ENCODE data around the gene AASS.

AASS gene

DNA sequence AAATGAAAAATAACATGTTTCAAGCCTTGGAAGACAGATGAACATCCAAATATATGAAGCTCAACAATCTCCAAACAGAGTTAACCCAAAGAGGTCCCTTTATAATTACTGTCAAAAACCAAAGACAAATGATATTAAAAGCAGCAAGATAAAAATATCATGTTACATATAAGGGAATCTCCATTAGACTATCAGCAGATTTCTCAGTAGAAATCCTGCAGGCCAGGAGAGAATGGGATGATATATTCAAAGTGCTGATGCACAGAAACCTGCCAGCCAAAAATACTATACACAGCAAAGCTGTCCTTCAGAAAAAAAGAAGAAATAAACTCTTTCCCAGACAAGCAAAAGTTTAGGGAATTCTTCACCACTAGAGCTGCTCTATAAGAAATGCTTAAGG is 41.0 kb downstream of the AASS start:
- DNase-seq: no peak

DNA sequence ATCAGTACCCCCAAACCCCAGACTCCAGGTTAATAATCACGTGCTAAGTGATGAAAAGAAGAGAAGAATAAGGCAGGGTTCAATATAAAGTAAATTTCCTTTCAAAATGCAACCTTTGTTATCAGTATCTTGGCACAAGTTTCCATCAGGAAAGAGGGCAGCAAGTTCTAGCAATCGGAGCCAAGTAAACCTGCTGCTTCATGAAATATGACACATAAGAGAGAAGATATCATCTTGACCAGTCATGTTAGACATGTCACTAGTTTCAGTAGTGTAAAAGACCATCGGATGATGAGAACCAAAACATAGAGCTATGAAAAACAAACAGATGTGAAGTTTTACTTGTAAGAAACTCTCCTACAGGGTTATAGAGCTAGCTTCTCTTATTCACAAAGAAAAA is 44.0 kb downstream of the AASS start:
- DNase-seq: no peak

DNA sequence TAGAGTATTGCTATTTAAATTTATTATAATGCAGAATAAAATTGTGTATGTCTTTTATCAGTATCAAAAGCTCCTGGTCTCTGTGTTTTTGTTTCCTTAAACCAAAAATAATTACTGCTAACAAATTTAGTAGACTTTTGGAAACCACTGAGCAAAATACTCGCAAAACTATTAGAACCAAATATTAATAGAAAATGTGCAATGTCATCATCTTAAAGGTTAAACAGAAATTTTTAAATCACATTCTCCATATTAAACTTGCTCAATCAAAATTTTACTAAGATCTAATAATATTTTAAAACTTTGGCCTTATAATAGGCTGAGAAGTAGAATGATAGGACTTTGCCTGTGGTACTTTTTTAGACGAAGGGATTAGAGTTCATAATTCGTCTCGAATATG is 48.4 kb downstream of the AASS start:
- DNase-seq: no peak

DNA sequence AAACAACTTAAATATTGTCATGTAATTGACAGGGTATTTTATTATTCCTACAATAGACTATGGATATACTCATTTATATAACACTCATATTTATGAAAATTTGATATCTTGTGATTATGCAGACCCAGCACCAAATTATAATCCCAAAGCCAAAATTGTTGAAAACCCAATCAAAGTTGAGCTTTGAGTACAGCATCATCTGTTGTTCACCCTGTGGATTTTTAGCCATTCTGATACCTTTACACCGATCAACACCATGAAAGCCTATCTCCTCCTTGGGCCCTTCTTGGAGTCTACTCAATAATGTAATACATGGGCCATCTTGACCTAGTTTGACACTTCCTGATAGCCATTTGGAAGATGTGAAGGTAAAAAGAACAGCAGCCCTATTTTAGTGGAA is 49.5 kb downstream of the AASS start:
- DNase-seq: no peak

DNA sequence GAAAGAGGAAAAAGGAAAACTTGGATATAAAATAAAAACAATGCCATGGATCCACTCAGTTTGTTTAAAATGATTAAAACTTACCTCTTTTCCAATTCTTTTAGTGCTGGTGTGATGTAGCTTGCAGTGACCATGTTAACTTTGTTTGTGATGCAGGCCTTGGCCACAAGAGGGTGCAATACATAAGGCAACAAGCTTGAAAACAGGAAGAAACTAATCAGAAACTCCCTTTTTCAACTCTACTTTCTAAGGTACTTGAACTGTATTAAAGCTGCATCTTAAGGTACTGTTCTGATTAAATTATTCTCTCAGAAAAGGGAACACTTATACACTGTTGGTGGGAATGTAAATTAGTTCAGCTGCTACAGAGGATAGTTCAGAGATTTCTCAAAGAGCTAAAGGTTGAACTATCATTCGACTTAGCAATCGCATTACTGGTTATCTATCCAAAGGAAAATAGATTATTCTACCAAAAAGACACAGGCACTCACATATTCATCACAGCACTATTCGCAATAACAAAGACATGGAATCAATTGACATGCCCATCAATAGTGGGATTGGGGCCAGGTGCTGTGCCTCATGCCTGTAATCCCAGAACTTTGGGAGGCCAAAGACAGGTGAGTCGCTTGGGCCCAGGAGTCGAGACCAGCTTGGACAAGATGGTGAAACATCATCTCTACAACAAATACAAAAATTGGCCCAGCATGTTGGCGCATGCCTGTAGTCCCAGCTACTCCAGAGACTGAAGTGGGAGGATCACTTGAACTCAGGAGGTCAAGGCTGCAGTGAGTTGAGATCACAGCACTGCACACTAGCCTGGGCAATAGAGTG is 50.9 kb downstream of the AASS start:
- DNase-seq: peak; percentile 60

DNA sequence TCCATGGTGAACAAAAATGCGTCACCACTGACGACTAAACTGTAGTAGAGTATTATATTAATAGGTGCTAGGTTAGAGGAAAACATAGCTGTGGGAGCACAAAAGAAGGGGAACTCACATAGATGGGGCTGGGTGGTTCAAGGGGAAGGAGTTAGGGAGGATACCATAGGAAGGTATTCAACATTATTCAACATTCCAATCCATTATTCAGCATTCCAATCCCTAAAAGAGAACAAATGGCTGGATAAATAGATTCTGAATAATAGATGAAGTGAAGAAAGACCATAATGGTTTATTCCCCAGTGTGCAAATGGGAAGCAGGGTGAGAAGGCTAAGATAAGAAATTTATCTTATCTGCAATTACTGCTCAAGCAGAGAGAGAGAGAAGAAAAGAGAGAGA is 61.4 kb downstream of the AASS start:
- no peak for DNase-seq

DNA sequence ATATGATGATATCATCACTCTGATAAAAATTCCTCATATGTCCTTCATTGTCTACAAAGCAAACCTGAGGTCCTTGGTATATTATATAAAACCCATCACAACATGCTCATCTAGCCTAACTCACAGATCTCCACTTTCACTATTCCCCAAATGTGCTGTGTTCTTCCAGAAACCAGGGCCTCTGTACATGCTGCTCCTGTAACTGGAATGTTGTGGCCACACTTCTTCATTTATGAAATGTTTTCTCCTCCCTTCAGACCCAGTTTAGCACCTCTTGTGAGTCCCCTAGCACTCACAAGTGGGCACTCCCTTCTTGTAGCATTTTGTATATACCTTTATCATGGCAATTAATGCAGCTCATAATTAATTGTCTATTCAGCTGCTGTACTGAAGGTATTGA is 61.9 kb downstream of the AASS start:
- no peak for DNase-seq

DNA sequence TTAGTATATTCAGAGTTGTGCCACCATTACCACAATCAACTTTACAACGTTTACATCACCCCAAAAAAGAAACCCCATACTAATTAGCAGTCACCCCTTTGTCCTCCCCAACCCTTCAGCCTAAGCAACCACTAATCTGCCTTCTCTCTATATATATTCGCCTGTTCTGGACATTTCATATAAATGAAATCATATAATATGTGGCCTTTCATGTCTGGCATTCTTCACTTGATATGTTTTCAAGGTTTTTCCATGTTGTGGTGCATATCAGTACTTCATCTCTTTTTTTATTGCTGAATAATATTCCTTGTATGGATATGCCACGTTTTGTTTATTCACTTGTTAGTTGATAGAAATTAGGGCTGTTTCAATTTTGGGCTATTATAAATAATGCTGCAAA is 70.4 kb downstream of the AASS start:
- no peak for DNase-seq

DNA sequence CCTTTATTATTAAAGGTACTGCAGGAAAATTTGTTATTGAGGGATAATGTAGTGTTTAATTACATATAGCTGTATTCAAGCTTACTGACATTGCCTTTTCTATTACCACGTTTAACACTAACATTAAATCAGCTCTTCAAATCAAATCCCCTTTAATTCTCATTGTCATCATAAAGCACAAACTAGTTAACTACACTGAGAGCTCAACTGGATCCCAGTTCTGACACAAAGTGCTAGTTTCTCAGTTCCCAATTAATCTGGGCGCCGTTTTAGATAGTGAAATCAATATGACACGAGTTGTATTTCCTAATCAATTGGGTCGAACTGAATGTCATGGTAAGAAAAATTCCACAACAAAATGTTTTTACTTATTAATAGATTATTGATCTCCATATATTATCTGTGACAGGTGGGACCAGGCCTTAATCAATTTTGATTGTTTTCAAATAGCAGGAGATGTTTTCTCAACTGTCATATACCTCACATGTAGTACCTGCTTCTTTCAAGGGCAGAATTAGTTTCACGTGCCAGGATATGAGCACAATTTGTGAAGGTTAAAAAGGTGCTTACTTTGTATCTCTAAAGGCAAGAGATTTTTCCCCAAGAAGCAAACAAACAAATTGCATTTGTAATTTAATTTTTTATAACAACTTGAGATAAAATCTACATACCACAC is 71.0 kb downstream of the AASS start:
- no peak for DNase-seq

DNA sequence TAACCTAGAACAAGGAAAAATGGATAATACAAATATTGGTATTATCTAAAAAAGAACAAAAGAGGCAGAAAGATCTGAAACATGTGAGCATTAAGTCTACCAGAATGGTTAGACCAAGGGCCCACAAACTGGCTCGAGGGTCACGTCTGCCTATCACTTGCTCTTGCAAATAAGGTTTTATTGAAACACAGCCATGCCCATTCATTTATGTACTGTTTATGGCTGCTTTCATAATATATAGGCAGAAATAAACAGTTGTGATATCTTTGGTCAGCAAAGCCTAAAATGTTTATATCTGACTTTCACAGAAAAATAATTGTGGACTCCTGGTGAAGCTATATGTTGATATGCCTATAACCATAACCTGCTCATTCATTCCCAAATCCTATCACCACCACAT is 71.8 kb downstream of the AASS start:
- DNase-seq: no peak

DNA sequence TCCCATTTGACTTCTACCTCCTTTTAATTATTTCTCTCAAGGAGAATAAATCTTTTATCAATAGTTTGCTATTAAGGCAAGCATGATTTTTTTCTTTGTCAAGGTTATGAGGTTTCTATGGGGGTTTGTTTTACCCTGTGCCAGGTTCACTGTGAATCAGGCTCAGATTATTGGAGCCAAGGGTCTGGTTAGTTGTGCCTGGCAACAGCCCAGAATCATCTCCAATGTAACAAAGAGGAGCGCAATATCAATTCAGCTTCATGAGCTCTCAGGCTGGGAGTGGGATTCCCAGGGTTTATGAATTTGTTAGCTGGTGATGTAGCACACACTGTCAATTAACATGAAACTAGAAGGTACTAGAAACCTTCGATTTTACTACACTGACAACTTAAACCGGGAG is 73.2 kb downstream of the AASS start:
- no peak for DNase-seq

DNA sequence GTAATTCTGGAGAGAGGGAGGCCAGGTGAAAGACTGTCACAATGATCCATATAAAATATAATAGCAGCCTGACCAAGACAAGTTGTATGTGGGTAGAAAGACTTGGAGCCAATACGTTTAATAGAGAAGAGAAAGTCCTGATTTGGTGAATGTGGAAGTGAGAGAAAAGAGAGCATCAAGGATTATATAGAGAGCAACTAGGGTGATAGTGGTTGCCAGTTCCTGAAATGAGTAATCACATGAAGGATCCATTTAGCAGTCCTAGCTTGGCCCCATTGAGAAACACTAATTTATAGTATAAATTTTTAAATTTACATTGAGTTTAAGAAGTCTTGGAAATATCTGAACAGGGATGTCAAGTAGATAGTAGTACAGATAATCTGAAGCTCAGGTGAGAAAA is 74.0 kb downstream of the AASS start:
- no peak for DNase-seq

DNA sequence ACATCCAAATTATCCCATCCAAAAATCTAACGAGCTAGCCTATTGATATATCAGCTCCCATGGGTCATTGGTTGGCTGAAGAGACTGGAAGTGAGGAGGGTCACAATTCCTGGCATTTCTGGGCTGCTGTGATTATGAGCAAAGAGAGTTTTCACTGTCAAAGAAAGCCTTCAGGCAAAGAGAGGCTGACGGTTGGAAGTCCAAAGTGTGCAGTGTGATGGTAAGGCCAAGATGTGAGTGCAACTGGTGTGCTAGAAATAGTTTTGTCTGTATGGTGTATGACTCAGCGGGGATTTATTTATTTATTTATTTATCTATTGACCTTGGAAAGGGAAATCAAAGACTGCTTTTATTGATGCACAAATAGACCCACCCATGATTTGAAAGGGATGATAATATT is 75.0 kb downstream of the AASS start:
- no peak for DNase-seq

DNA sequence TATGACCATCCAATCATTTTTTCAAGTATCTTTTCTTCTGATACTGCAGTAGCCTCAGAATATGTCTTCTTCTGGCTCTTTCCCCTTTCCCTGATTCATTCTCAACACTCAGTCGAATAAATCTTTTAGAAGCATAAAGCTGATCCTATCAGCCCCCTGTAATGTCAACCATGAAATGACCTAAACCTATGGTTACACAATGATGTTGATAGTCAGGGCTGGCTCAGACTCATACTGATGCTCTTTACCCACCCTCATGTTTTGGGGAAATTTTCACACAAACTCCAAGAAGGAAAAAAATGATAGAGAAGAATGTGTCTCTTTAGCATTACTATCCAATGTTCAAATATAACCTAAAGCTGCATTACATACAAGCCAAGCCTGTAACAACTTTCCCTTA is 76.0 kb downstream of the AASS start:
- DNase-seq: no peak

DNA sequence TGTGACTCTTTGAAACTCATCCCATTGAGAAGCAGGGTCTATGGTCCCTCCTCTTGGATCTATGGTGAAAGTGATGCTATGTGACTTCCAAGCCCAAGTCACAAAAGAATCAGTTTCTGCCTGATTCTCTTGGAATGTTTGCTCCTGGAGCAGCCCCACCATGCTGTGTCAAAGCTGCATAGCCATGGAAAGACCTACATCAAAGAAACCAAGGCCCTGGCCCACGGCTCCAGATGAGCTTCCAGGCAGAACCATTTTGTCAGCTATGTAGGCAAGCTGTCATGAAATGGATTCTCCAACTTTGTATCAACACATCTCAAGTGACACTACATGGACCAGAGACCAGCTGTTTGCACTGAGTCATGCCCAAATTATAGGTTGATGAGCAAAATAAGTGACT is 77.0 kb downstream of the AASS start:
- DNase-seq: no peak

DNA sequence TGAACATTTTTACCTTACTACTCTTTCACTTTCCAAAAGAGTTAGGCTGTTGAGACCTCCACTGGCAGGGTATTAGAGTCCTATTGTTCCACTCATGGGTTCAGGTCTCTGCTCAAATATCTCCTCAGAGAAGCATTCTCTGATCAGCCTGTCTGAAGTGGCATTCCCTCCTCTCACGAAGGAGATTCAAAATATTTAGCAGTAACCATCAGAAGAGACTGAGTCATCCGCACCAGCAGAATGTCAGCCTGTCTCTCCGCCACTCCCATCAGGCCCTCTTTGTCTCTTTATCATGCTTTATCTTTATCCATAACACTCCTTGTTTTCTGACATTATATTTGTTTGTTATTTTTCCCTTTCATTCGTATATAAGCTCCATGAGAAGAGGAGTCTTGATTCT is 79.1 kb downstream of the AASS start:
- DNase-seq: no peak

DNA sequence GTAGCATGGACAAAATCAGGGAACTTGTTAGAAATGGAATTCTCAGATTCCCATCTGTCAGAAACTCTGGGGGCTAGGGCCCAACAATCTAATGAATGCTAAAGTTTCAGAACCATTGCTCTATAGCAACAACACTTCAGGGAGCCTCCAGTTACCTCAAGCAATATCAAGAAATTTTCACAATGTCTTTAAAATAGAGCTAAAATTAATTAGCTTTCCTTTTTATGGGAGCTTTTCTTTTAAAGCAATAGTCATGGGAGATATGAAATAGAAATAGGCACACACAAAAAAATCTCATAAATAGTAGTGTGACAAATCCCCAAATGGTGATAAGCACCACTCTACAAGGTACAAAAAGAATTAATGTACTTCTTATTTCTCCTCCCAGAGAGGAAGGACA is 80.9 kb downstream of the AASS start:
- no peak for DNase-seq

DNA sequence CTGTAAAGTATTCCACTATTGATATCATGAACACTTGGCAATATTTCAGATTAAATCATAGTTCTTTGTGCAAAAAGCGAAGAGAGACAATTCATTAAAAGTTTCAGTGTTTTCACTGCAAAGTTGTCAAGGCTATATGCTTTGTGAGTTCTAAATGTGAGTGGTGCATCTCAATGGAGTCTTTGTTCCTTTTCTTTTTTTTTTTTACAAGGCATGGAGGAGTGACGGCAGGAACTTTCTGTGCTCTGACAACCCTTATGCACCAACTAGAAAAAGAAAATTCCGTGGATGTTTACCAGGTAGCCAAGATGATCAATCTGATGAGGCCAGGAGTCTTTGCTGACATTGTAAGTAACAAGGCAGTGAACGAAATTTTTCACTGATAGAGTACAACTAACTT is 84.5 kb downstream of the AASS start:
- no peak for DNase-seq

DNA sequence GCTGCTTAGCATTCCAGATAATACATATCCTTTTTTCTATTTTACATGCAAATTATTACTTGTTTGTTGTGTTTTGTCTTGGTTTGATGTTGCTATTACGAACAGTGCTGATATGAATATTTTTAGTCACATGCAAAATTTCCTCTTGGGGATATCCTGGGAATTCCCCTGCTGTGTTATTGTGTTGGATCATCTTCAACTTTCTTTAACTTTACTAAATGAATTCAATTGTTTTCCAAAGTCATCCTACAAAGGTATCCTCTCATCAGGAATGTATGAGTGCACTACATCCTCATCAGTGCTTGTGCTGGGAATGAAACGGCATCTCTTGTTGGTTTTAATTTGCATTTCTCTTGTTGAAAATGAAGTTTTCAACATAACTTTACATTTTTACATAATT is 87.1 kb downstream of the AASS start:
- no peak for DNase-seq

DNA sequence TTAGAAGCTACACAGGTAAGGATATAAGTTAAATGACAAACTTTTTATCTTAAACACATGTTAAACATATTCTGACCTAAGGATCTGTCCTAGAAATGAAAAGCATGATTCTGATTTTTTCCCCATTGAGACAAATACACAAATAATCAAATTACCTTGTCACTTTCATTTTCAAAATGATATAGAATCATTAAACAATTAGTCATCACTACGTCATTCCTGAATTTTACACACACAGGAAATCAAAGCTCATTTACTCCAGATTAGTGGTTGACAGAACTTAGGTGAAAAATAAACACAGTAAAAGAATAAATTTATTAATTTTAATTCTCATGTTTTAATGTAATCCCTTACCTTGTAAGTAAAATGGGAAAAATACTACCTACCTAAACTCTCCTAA is 89.0 kb downstream of the AASS start:
- DNase-seq: no peak

DNA sequence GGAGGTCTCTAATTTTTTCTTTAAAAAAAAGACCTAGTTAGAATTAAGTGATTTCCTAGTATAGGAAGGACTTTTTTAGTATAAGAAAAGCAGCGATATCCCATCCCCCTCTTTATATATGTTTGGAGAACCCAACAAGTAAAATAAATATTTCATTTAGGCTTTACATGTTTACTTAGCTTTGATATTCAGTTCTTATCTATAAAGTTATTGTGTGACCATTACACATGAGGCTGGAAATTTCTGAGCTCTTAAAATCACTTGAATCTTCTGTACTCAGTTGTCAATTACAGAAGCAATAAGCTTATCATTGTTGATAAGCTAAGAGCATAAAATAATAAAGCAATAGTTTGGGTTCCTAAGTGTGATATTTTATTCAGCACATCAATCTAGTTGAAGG is 89.7 kb downstream of the AASS start:
- DNase-seq: no peak

DNA sequence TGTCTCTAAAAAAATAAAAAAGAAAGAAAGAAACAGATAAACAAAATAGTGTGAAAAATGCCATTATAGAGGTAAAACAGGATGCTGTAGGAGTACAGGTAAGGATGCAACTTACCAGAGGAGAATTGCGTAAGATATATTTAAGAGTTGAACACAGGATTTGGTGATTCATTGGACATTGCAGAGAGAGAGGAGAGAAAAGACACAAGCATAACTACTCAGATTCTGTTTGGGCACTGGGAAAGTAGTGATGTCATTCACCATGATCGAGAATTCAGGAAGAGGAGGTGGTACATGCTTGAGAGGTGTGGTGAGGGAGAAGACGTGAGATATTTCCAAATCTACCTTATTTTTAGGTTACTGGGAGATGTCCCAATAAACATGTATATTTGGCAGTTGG is 97.6 kb downstream of the AASS start:
- DNase-seq: no peak

DNA sequence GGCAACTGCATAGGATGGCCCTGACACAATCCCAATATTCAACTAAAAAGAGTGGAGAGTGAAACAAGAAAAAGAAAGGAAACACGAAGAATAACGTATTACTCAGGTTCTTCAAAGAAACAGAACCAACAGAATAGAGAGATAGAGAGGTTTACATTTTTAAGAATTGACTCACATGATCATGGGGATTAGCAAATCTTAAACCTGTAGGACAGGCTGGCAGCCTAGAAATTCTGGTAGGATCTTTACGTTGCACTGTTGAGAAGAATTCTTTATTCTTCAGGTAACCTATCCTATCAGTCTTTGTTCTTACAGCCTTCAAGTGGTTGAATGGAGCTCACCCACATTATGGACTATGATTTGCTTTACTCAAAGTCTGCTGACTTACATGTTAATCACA is 103.9 kb downstream of the AASS start:
- DNase-seq: no peak

DNA sequence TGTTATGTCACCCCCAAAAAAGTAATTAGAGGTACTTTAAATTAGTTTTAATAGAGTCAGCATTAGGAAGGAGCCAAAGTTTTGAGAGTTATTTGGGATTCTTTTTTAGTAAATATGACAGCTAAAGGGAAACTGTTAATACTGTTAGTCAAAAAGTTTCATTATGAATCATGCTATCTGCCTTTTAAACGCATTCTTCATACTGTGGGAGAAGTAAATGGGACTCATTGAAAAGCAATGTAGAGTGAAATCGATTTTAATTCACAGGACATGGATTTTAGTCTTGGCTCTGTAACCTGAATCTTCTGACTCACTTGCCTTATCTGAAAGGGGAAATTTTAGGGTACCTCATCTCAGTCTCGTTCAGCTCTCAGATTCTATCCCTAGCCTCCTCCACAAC is 105.1 kb downstream of the AASS start:
- DNase-seq: no peak

DNA sequence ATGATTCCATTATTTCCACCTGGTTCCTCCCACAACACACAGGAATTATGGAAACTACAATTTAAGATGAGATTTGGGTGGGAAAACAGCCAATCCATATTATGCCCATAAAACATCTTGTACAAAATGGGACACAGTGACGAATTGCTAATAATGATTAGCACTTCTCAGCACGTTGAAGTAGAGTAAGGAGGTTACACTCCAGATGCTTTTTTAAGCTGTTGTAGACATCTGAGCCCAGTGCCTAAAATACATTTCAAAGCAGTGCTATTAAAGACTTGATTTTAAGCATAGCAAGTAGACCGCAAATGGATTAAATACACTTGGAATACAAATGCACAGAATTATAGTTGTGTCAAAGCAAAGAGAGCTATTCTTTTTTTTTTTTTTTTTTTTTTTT is 105.9 kb downstream of the AASS start:
- DNase-seq: no peak

Measured in femur (tissue), 1 donor.